AG09319 (cell line): ENCODE measurements around the gene AARS2.
"Not testable (repeated sequence)": the region's sequence is repeated elsewhere in the genome, so short reads cannot be mapped to it uniquely, and the experiment has no call there.

Experiments used
- DNase-seq: peaks from one replicate; pipeline ENCODE4 v3.0.0-alpha.2; 2010; ENCODE audit warnings: low read depth; ENCODE audit errors: extremely low read depth
- TF ChIP-seq, protein P1 (sequence below): IDR thresholded peaks from 2 replicates; pipeline ENCODE4 v1.5.1; 2011; ENCODE audit warnings: low read depth, mild to moderate bottlenecking, inconsistent platforms, low read length, moderate library complexity

Gene AARS2

DNA sequence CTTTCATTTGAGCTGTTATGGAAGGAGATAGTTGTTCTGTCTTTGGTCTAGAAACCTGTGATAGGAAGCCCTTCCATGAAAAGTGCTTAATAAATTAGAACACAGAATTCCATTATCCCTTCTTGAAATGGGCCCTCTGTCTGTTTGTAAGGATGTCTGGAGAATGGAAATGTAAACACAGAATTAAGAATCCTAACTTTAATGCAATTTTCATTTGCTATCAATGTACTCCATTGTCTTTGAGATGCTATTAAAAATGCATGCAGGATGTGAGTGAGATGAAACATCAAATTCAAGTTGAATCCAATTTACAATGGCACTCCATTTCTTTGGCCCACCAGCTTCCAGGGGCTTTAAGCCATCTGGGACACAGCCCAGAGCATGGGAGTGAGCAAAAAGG, 13.9 kb upstream of the AARS2 start:
- TF ChIP-seq, protein P1, sequence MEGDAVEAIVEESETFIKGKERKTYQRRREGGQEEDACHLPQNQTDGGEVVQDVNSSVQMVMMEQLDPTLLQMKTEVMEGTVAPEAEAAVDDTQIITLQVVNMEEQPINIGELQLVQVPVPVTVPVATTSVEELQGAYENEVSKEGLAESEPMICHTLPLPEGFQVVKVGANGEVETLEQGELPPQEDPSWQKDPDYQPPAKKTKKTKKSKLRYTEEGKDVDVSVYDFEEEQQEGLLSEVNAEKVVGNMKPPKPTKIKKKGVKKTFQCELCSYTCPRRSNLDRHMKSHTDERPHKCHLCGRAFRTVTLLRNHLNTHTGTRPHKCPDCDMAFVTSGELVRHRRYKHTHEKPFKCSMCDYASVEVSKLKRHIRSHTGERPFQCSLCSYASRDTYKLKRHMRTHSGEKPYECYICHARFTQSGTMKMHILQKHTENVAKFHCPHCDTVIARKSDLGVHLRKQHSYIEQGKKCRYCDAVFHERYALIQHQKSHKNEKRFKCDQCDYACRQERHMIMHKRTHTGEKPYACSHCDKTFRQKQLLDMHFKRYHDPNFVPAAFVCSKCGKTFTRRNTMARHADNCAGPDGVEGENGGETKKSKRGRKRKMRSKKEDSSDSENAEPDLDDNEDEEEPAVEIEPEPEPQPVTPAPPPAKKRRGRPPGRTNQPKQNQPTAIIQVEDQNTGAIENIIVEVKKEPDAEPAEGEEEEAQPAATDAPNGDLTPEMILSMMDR = no peak
- DNase-seq = no peak

DNA sequence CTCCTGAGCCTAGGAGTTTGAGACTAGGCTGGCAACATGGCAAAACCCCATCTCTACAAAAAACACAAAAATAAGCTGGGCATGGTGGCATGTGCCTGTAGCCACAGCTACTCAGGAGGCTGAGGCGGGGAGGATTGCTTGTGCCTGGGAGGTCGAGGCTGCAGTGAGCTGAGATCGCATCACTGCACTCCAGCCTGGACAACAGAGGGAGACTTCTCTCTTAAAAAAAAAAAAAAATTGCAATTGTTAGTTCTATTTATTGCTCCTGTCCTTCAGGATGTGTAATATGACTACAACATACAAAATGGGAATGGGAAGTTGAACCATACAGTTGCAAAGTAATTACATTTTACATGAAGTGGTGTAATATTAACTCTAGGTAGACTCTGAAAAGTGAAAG, 8.1 kb upstream of the AARS2 start:
- TF ChIP-seq, protein P1 = no peak
- DNase-seq = no peak

DNA sequence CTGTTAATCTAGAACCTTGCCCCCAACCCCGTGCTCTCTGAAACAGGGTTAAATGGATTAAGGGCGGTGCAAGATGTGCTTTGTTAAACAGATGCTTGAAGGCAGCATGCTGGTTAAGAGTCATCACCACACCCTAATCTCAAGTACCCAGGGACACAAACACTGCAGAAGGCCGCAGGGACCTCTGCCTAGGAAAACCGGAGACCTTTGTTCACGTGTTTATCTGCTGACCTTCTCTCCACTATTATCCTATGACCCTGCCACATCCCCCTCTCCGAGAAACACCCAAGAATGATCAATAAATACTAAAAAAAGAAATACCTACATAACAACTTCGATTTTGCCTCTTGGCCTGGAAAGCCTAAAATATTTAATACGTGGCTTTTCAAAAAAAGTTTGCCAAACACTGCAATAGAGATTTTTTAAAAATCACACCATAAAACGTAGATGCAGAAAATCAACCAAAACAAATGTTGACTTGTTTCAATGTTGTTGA, 4.0 kb upstream of the AARS2 start:
- DNase-seq = not testable (repeated sequence)

DNA sequence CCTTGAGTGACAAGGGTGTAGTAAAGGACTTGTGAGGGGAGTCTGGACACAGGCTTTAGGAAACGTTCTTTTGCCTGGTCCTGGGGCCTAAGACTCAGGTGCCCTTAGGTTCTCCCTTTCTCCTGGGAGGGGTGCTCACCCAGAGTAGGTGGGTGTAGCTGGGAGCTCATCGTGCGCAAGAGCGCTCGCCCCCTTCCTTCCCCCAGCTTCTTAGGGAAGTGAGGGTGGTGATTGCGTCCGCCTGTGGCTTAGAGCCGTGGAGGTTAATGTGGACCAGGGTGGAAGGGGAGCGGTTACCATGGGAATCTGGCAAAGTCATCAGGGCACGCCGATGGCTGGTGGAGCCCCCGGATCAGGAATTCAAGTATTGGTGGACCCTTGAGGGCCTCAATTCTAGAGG, 3.3 kb upstream of the AARS2 start:
- TF ChIP-seq, protein P1 = no peak
- no peak for DNase-seq

DNA sequence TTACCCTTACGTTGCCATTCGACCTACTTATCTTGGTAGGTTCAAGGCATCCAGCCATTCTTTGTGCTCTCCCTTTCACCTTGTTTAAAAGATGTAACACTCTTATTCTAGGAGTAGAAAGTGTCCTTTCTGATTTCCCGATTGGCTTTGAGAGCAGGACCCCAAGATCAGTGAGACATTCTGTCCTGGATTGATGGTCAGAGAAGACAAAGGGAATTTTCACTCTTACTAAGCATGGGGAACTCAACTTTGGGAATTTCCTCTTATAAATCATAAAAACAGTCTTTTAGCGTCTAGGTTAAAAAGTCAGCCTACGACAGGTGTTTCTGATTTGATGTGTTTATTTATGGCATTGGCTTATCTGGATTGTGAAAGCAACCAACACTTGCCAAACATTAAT, 2.8 kb upstream of the AARS2 start:
- DNase-seq = no peak
- TF ChIP-seq, protein P1 = no peak

DNA sequence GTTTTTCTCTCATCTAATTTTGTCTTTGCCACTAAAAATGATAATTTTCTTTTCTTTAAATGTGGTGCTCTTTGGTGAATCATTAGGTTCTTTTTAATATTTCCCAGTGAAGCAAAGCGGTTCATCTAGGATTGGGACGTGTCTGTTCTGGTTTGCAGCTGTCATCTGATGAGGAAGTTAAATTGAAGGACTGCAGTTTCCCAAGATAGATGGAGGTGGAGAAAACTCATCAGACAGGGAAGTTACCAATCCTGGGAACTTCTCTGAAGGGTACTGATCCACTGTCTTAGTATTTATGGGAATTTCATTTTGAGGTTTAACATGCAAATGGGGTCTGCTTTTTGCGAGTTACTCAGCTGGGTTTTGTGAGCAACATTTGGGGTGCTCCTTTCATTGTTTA, 2.4 kb upstream of the AARS2 start:
- TF ChIP-seq, protein P1 = no peak
- DNase-seq = no peak

DNA sequence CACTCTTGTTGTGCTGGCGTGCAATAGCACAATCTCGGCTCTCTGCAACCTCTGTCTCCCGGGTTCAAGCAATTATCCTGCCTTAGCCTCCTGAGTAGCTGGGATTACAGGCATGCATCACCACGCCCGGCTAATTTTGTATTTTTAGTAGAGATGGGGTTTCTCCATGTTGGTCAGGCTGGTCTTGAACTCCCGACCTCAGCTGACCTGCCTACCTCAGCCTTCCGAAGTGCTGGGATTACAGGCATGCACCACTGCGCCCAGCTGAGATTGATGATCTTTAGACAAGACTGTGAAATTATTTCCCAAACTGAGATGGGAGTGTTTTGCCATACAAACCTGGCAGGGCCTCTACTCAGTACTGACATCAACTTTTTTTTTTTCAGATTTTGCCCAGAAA, 1.5 kb upstream of the AARS2 start:
- not testable (repeated sequence) for DNase-seq

DNA sequence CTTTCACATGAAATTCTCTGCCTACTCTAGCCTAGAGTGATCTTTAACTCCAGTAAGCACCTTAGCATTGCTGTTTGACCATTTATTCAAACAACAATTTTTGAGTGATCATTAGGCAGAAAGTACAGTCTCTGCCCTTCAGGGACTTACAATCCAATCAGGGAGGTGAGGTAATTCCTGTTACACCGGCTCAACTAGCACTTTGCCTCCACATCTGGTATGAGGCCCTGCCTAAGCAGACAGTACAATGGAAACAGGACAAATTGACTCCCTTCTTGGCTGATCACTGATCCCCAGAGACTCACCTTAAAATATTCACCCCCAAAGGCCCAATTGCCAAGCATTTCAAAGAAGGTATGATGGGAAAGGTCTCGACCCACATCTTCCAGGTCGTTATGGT, 1.4 kb downstream of the AARS2 start:
- TF ChIP-seq, protein P1 = no peak
- DNase-seq = no peak

DNA sequence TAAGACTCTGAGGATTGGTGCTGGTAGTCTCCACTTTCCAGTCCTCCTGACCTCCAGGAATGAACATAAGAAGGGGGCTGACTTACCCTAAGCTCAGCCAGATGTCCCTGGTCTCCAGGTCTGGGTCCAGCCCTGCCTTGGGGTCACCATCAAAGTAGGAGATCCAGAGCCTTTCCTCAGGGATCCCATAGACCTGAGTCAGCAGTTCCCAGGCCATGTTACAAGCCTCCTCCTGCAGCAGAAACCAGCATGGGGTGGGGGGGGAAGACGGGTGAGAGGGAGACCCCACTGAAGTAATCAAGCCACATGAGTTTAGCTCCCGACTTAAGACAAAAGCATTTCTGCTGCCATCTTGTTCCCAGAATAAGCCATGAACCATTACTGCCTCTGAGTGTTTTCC, 1.8 kb downstream of the AARS2 start:
- DNase-seq = no peak
- TF ChIP-seq, protein P1 = no peak
